GM12878 (cell line): ENCODE data around the gene FAS. TPM values are rescaled to one million over a fixed set of nuclear protein-coding genes. Genes with fewer than 3 reads are reported as not detected.
"Not testable (repeated sequence)": the region's sequence is repeated elsewhere in the genome, so short reads cannot be mapped to it uniquely, and the experiment has no call there.

Source experiments
- ATAC-seq: fragments of 200-7000 bp; cut with Tn5 transposase; 3 replicates; pipeline ENCODE4 v1.9.1; 2020; ENCODE audit warnings: mild to moderate bottlenecking, moderate library complexity
- BruUV-seq: library from RNA; stranded (reverse); fragments of 400-500 nt; replicated peaks from 2 replicates; lab custom pipeline; 2021; lab: Mats Ljungman, UMichigan
- CTCF ChIA-PET: fragments of 300-600 bp; sonication (Branson Sonifier 250); formaldehyde crosslinking; extraction: SDS; loops from one replicate; lab custom pipeline; 2021; ENCODE audit warnings: inconsistent platforms; lab: Yijun Ruan, JAX
- POLR2A ChIA-PET: fragments of 350-600 bp; formaldehyde crosslinking; extraction: SDS; loops from one replicate; lab custom pipeline; 2021; ENCODE audit warnings: inconsistent platforms; lab: Charles Lee
- RAD21 ChIA-PET: fragments of 300-600 bp; sonication (Branson Sonifier 250); formaldehyde crosslinking; loops from one replicate; lab custom pipeline; 2023; ENCODE audit warnings: antibody characterized with exemption; ENCODE audit not compliant: unreplicated experiment; lab: Charles Lee
- SMC1A ChIA-PET: fragments of 300-600 bp; sonication (Branson Sonifier 250); formaldehyde crosslinking; loops from one replicate; lab custom pipeline; 2023; ENCODE audit not compliant: unreplicated experiment, uncharacterized antibody; lab: Charles Lee
- DNase-seq: peaks from one replicate; pipeline ENCODE4 v3.0.0-alpha.2; 2011; ENCODE audit warnings: low read depth, low spot score
- FAIRE-seq: peaks from 3 replicates; lab custom pipeline; 2011; peaks lifted over from hg19 to GRCh38; lab: Jason Lieb, UNC
- H2AFZ ChIP-seq: 2 replicates; pipeline ENCODE4 v1.6.0; 2011; ENCODE audit warnings: low read depth, low read length, control low read depth; ENCODE audit not compliant: control insufficient read depth
- H3K27ac ChIP-seq: 2 replicates; pipeline ENCODE4 v1.5.1; 2011; ENCODE audit warnings: control low read depth; ENCODE audit not compliant: control insufficient read depth, insufficient read depth
- H3K27me3 ChIP-seq, 2 experiments: replicated peaks in 1 of 2; 2 replicates each; pipeline versions ENCODE4 v1.6.0 to v1.6.1; 2011; ENCODE audit warnings: low read length in 1 of 2; ENCODE audit not compliant: control insufficient read depth in 2 of 2, insufficient read depth in 2 of 2
- H3K36me3 ChIP-seq, 2 experiments: 2 replicates each; pipeline ENCODE4 v1.5.1; 2011; ENCODE audit warnings: low read length in 1 of 2; ENCODE audit not compliant: control insufficient read depth in 2 of 2, insufficient read depth in 2 of 2
- H3K4me1 ChIP-seq: 2 replicates; pipeline ENCODE4 v1.6.1; 2011; ENCODE audit warnings: mild to moderate bottlenecking, low read length, moderate library complexity, mixed read lengths; ENCODE audit not compliant: control insufficient read depth, insufficient read depth
- H3K4me2 ChIP-seq: 2 replicates; pipeline ENCODE4 v1.6.0; 2011; ENCODE audit warnings: control low read depth; ENCODE audit not compliant: control insufficient read depth, insufficient read depth
- H3K4me3 ChIP-seq: fragments of 200-600 bp; sonication (generic); 2 replicates; pipeline ENCODE4 v1.5.1; 2016
- H3K79me2 ChIP-seq: 2 replicates; pipeline ENCODE4 v1.6.0; 2011; ENCODE audit warnings: low read length; ENCODE audit not compliant: control insufficient read depth, insufficient read depth
- H3K9ac ChIP-seq: 2 replicates; pipeline ENCODE4 v1.8.0; 2011; ENCODE audit warnings: low read length, control low read depth, mixed read lengths; ENCODE audit not compliant: control insufficient read depth, insufficient read depth
- H3K9me3 ChIP-seq: replicated peaks from 3 replicates; pipeline ENCODE4 v1.5.1; 2011; ENCODE audit warnings: mild to moderate bottlenecking, low read length; ENCODE audit not compliant: control insufficient read depth, insufficient read depth
- H4K20me1 ChIP-seq: 2 replicates; pipeline ENCODE4 v1.6.0; 2011; ENCODE audit not compliant: control insufficient read depth, insufficient read depth
- BACH1 ChIP-seq: fragments of 450-650 bp; IDR thresholded peaks from 2 replicates; pipeline ENCODE4 v1.6.1; 2017; ENCODE audit warnings: mild to moderate bottlenecking, borderline replicate concordance
- BCL11A ChIP-seq: IDR thresholded peaks from 2 replicates; pipeline ENCODE4 v1.6.1; 2011; ENCODE audit warnings: low read depth, low read length
- SP1 ChIP-seq: IDR thresholded peaks from one replicate; pipeline ENCODE4 v1.6.1; 2011; ENCODE audit warnings: low read depth, low read length
- TCF12 ChIP-seq: IDR thresholded peaks from 2 replicates; pipeline ENCODE4 v1.6.1; 2011; ENCODE audit warnings: low read depth, mild to moderate bottlenecking, low read length
- WGBS: methylation state at CpG from one replicate; pipeline ENCODE4 v1.1.6; 2016; ENCODE audit warnings: low lambda C conversion rate; ENCODE audit not compliant: insufficient replicate concordance, insufficient coverage; ENCODE audit errors: missing lambda C conversion rate; 5-methylcytosine and 5-hydroxymethylcytosine counted together
- in situ Hi-C: fragments of 300-500 bp; cut with MboI; formaldehyde crosslinking; loops from 9 replicates; pipeline ENCODE4 v1.14.3; 2018; ENCODE audit warnings: mixed read lengths
- intact Hi-C: fragments of 100-400 bp; cut with micrococcal nuclease; formaldehyde crosslinking; loops from one replicate; pipeline ENCODE4 v1.14.2; 2022; ENCODE audit not compliant: unreplicated experiment
- polyA plus RNA-seq, 11 experiments: library from polyadenylated mRNA; depleted of rRNA in 4 of 11; unstranded in 6 of 11; stranded (reverse) in 5 of 11; fragments of >200 nt; fragmentation: Nextera tagmentation in 4 of 11; fragmentation: Illumina TruSeq in 1 of 11; extraction: Ambion mirVana in 4 of 11; extraction: Trizol in 1 of 11; gene quantifications; 1 replicate in 1 of 11; 2 replicates in 10 of 11; pipeline versions ENCODE4 v1.2.1 to v1.2.3, GENCODE V29; 2011 to 2016; ENCODE audit warnings: inconsistent platforms in 2 of 11, missing spikeins in 2 of 11, low read depth in 1 of 11
- total RNA-seq, 4 experiments: library from RNA; depleted of rRNA in 3 of 4; stranded (reverse); fragments of >200 nt in 3 of 4; fragmentation: Illumina TruSeq in 1 of 4; extraction: Trizol in 1 of 4; gene quantifications; 2 replicates each; pipeline versions ENCODE4 v1.2.1 to v1.2.3, GENCODE V29; 2013 to 2021
- TF ChIP-seq, protein P1 (sequence below): fragments of 450-650 bp; IDR thresholded peaks from 2 replicates; pipeline ENCODE4 v1.6.1; 2018; ENCODE audit warnings: borderline replicate concordance, mild to moderate bottlenecking; ENCODE audit not compliant: partially characterized antibody
- TF ChIP-seq, protein P2 (sequence below): fragments of 450-650 bp; formaldehyde crosslinking; IDR thresholded peaks from 2 replicates; pipeline ENCODE4 v1.4.0; 2020; ENCODE audit warnings: mild to moderate bottlenecking, moderate library complexity

Gene FAS
- total and polyA plus RNA-seq, 10 of the 15 experiments (the other 5 are each of a cell fraction or from before 2014, with no cell fraction given), result 50.1 to 147 (median 69.9) TPM

- BruUV-seq, intact Hi-C loops, in situ Hi-C loops, RAD21 ChIA-PET, H3K9ac ChIP-seq, H3K9me3 ChIP-seq, H3K4me1 ChIP-seq, H4K20me1 ChIP-seq, DNase-seq, H3K4me3 ChIP-seq, ATAC-seq, H3K4me2 ChIP-seq, H3K27ac ChIP-seq, H3K27me3 ChIP-seq, H3K79me2 ChIP-seq, H2AFZ ChIP-seq, FAIRE-seq, SMC1A ChIA-PET: not testable (repeated sequence)
- POLR2A ChIA-PET, result interaction anchor here (1.1 kb wide), 2 partner anchors 82 to 224 kb away, joined by 3 read pairs; no protein-coding TSS in a partner anchor
- WGBS, result 91% methylated on average over 15 of the region's 15 CpGs
- CTCF ChIA-PET, result interaction anchor here (1.2 to 8.8 kb wide), 2 partner anchors 12 to 200 kb away, joined by 3 to 57 read pairs; no protein-coding TSS in a partner anchor
- peaks cover 11 to 18% of the 10 kb centered on the region in 2 experiments for H3K36me3 ChIP-seq
Measured at GRCh38 chr10:89018700-89019346, 28.2 kb downstream of the FAS start.

DNA sequence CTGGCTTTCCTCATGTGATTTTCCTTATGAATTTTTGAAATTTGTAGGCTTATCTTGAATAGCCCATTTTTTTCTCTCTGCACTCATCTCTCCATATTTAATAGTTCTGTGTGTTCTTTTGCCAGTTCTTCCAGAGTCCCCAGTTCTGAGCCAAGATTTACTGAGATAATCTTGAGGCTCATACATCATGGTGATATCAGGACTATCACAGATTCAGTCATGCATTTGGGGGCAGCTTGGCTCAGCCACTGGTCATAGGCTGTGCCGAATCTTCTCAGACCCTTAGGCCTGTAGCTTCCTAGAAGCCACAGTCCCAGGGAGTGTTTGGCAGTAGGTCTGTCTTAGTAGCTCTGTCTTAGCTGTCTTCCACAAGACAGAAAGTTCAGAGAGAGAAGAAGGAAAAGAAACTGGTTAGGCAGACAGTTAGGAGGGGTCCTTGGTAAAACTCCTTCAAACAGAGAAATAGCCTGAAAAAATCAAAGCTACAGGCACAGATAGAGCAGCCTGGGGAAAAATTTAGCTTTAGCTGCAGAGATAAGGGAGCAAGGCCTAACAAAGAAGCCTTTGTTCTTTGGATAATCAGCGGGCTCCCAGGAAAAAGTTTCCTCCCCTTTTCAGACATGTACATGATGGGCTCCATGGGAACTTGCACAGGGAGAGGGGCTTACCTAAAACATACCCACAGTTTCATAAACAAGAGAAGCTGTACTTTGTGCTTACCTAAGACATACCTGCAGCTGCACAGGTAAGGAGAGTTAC is 29.1 kb downstream of the FAS start:
- FAIRE-seq, result no peak
- 100% methylated on average over 2 of the region's 2 CpGs for WGBS
- H3K36me3 ChIP-seq, result peaks cover 8 to 18% of the 10 kb centered on the region in 2 experiments
- TF ChIP-seq SP1 (no peak), BCL11A (no peak), BACH1 (no peak), TCF12 (no peak)
- TF ChIP-seq, protein P1, sequence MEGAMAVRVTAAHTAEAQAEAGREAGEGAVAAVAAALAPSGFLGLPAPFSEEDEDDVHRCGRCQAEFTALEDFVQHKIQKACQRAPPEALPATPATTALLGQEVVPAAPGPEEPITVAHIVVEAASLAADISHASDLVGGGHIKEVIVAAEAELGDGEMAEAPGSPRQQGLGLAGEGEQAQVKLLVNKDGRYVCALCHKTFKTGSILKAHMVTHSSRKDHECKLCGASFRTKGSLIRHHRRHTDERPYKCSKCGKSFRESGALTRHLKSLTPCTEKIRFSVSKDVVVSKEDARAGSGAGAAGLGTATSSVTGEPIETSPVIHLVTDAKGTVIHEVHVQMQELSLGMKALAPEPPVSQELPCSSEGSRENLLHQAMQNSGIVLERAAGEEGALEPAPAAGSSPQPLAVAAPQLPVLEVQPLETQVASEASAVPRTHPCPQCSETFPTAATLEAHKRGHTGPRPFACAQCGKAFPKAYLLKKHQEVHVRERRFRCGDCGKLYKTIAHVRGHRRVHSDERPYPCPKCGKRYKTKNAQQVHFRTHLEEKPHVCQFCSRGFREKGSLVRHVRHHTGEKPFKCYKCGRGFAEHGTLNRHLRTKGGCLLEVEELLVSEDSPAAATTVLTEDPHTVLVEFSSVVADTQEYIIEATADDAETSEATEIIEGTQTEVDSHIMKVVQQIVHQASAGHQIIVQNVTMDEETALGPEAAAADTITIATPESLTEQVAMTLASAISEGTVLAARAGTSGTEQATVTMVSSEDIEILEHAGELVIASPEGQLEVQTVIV, result no peak
- TF ChIP-seq, protein P2, sequence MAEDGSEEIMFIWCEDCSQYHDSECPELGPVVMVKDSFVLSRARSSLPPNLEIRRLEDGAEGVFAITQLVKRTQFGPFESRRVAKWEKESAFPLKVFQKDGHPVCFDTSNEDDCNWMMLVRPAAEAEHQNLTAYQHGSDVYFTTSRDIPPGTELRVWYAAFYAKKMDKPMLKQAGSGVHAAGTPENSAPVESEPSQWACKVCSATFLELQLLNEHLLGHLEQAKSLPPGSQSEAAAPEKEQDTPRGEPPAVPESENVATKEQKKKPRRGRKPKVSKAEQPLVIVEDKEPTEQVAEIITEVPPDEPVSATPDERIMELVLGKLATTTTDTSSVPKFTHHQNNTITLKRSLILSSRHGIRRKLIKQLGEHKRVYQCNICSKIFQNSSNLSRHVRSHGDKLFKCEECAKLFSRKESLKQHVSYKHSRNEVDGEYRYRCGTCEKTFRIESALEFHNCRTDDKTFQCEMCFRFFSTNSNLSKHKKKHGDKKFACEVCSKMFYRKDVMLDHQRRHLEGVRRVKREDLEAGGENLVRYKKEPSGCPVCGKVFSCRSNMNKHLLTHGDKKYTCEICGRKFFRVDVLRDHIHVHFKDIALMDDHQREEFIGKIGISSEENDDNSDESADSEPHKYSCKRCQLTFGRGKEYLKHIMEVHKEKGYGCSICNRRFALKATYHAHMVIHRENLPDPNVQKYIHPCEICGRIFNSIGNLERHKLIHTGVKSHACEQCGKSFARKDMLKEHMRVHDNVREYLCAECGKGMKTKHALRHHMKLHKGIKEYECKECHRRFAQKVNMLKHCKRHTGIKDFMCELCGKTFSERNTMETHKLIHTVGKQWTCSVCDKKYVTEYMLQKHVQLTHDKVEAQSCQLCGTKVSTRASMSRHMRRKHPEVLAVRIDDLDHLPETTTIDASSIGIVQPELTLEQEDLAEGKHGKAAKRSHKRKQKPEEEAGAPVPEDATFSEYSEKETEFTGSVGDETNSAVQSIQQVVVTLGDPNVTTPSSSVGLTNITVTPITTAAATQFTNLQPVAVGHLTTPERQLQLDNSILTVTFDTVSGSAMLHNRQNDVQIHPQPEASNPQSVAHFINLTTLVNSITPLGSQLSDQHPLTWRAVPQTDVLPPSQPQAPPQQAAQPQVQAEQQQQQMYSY, result no peak

More for the DNA sequence above, 29.1 kb downstream of the FAS start:
- Histone ChIP-seq H3K4me1 (no peaks in the 10 kb centered on the region), H3K9ac (no peak overlapping the region), H3K27ac (no peak overlapping the region), H3K4me2 (no peak overlapping the region), H3K9me3 (no peaks in the 10 kb centered on the region; the same call in 2 of the 3 replicates), H2AFZ (no peak overlapping the region), H3K27me3 (no peaks in the 10 kb centered on the region), H3K4me3 (no peak overlapping the region), H4K20me1 (no peaks in the 10 kb centered on the region), H3K79me2 (no peaks in the 10 kb centered on the region)
- no TSS peak for BruUV-seq
- ChIA-PET CTCF (interaction anchor here (1.0 to 8.8 kb wide), 7 partner anchors 11 to 199 kb away, joined by 3 to 57 read pairs (median 4); no protein-coding TSS in a partner anchor), SMC1A (interaction anchor here (0.6 to 1.5 kb wide), 7 partner anchors 10 to 195 kb away, joined by 3 to 7 read pairs (median 3); no protein-coding TSS in a partner anchor), RAD21 (interaction anchor here (0.8 kb wide), 1 partner anchor 84 kb away, joined by 3 read pairs; no protein-coding TSS in a partner anchor), POLR2A (interaction anchor here (1.0 to 1.6 kb wide), 3 partner anchors 11 to 21 kb away, joined by 3 to 5 read pairs (median 3); no protein-coding TSS in a partner anchor)
- ATAC-seq (no peak), DNase-seq (no peak)
- intact Hi-C loops (no loop called here), in situ Hi-C loops (no loop called here)
